HepG2 (cell line): ENCODE measurements around the gene CHCHD6.

Source experiments
- CTCF ChIP-seq: sonication (generic); formaldehyde crosslinking; IDR thresholded peaks from 2 replicates; pipeline ENCODE4 v1.5.0; 2020; ENCODE audit warnings: mild to moderate bottlenecking, missing genetic modification reagents, moderate library complexity
- KDM1A ChIP-seq: IDR thresholded peaks from 2 replicates; pipeline ENCODE4 v1.6.1; 2016; ENCODE audit warnings: missing compliant biosample characterization
- POLR2AphosphoS5 ChIP-seq: IDR thresholded peaks from 2 replicates; pipeline ENCODE4 v1.6.1; 2012; ENCODE audit warnings: low read depth, low read length
- ZNF136 ChIP-seq: sonication (generic); formaldehyde crosslinking; IDR thresholded peaks from 2 replicates; pipeline ENCODE4 v1.8.1; 2022; ENCODE audit warnings: low read depth, mild to moderate bottlenecking, moderate library complexity, missing genetic modification reagents

GRCh38 chr3:126915015-126915414 is 211.0 kb downstream of the CHCHD6 start:
- TF ChIP-seq POLR2AphosphoS5 (no peak), ZNF136 (CRISPR knock-in tag) (no peak), CTCF (no peak), KDM1A (no peak)
